GM19328 (cell line): ENCODE results near the gene SPATA2.

Experiments
- ATAC-seq: cut with Tn5 transposase; IDR thresholded peaks from one replicate; pipeline ENCODE4 v1.9.1; 2021; ENCODE audit warnings: mild to moderate bottlenecking, moderate library complexity; ENCODE audit not compliant: unreplicated experiment

Gene SPATA2

GRCh38 chr20:49936153-49937026, 21.1 kb upstream of the SPATA2 start, which contains the start of gene RNF114:
Gene RNF114, plus strand, starts transcription at chr20:49936397. Its CDS starts 16 bp downstream, at chr20:49936413.
- ATAC-seq = peak; percentile 52

- no peak for ATAC-seq
Measured at GRCh38 chr20:49935746-49936152, 20.4 kb upstream of the SPATA2 start.

GRCh38 chr20:49929142-49929494, 13.8 kb upstream of the SPATA2 start:
- no peak for ATAC-seq

GRCh38 chr20:49928411-49929141, 13.2 kb upstream of the SPATA2 start:
- no peak for ATAC-seq

- no peak for ATAC-seq
Measured at GRCh38 chr20:49925901-49926454, 10.6 kb upstream of the SPATA2 start.

GRCh38 chr20:49924247-49924646, 8.9 kb upstream of the SPATA2 start:
- ATAC-seq = no peak

- no peak for ATAC-seq
Measured at GRCh38 chr20:49919461-49919860, 4.1 kb upstream of the SPATA2 start.

- no peak for ATAC-seq
Measured at GRCh38 chr20:49919009-49919408, 3.7 kb upstream of the SPATA2 start.

GRCh38 chr20:49918446-49918845, 3.1 kb upstream of the SPATA2 start:
- ATAC-seq = no peak

- no peak for ATAC-seq
Measured at GRCh38 chr20:49916146-49917002, 1.0 kb upstream of the SPATA2 start.

GRCh38 chr20:49915118-49915379, 280 bp downstream of the SPATA2 start:
- peak; percentile 5 for ATAC-seq

- no peak for ATAC-seq
Measured at GRCh38 chr20:49914310-49915117, 815 bp downstream of the SPATA2 start.

- ATAC-seq = no peak
Measured at GRCh38 chr20:49913399-49914047, 1.8 kb downstream of the SPATA2 start.

- no peak for ATAC-seq
Measured at GRCh38 chr20:49910340-49910706, 5.0 kb downstream of the SPATA2 start.

- no peak for ATAC-seq
Measured at GRCh38 chr20:49909499-49910339, 5.6 kb downstream of the SPATA2 start.

- ATAC-seq = no peak
Measured at GRCh38 chr20:49908258-49908565, 7.1 kb downstream of the SPATA2 start.

GRCh38 chr20:49907405-49908257, 7.7 kb downstream of the SPATA2 start:
- ATAC-seq = no peak

GRCh38 chr20:49906615-49907154, 8.6 kb downstream of the SPATA2 start:
- ATAC-seq = no peak
